Pancreas (tissue), 10 donors: ENCODE data around the gene CEP131. TPM values are rescaled to one million over a fixed set of nuclear protein-coding genes. Genes with fewer than 3 reads are reported as not detected.

Experiments used
- ATAC-seq, 4 donors: fragments of 200-7000 bp; cut with Tn5 transposase; one replicate each; pipeline versions ENCODE4 v1.8.0 to v1.9.1; 2020; ENCODE audit warnings: mild to moderate bottlenecking in 4 of 4, moderate library complexity in 4 of 4
- DNase-seq, 6 donors: peaks; one replicate each; pipeline ENCODE4 v3.0.0-alpha.2; 2020
- FAIRE-seq: peaks from 2 replicates; lab custom pipeline; 2012; peaks lifted over from hg19 to GRCh38; lab: Jason Lieb, UNC
- H3K27ac ChIP-seq, 4 donors: fragments of 200-600 bp; sonication (generic); 1 replicate in 3 of 4; 2 replicates in 1 of 4; pipeline versions ENCODE4 v1.5.0 to v1.8.0; 2020
- H3K27me3 ChIP-seq, 4 donors: fragments of 200-600 bp; one replicate each; pipeline ENCODE4 v1.8.0; 2021
- H3K36me3 ChIP-seq, 3 donors: fragments of 200-600 bp; sonication (generic) in 1 of 3; one replicate each; pipeline versions ENCODE4 v1.5.0 to v1.8.0; 2020 to 2021
- H3K4me1 ChIP-seq, 3 donors: fragments of 200-600 bp; one replicate each; pipeline ENCODE4 v1.8.0; 2021
- H3K4me3 ChIP-seq, 4 donors: fragments of 200-600 bp; sonication (generic) in 2 of 4; one replicate each; pipeline versions ENCODE4 v1.5.0 to v1.8.0; 2020 to 2021
- H3K9me3 ChIP-seq, 4 donors: fragments of 200-600 bp; one replicate each; pipeline ENCODE4 v1.8.0; 2021
- CTCF ChIP-seq, 4 donors: fragments of 200-600 bp; sonication (generic) in 3 of 4; IDR thresholded peaks; one replicate each; pipeline versions ENCODE4 v1.5.0 to v1.8.0; 2021; ENCODE audit warnings: antibody characterized with exemption in 4 of 4
- WGBS, 2 donors: extraction: QIAGEN DNeasy Blood & Tissue Kit; methylation state at CpG; one replicate each; pipeline ENCODE4 v1.1.7; 2013; 5-methylcytosine and 5-hydroxymethylcytosine counted together
- intact Hi-C, 3 donors: fragments of 100-400 bp; cut with DNase I; formaldehyde crosslinking; loops; one replicate each; pipeline versions ENCODE4 v1.11.1 to v1.14.2; 2022
- polyA plus RNA-seq, 2 donors: library from polyadenylated mRNA; stranded (reverse); fragments of 200-250 nt; gene quantifications; one replicate each; pipeline ENCODE4 v1.2.3, GENCODE V29; 2013
- total RNA-seq, 6 donors: library from RNA; stranded (reverse); fragmentation: NEBNext Ultra II Directional in 4 of 6; extraction: Animal tissue kit (Norgen Biotek cat#: 25700) in 4 of 6; gene quantifications; one replicate each; pipeline versions ENCODE4 v1.2.1 to v1.2.4, GENCODE V29; 2021 to 2023
- donor health status: healthy with polysubstance abuse.
- donor health status: DM: no; HTN: no; CAD: no; lungs with moderate emphysema.
- donor health status: DM: no; HTN: no; CAD: no.
- donor health status: control.
- donor health status: control.
- donor health status: Bipolar disorder and iron deficiency.
- donor health status: DM: yes; HTN: yes; CAD: no.
- donor health status: DM: no; HTN: no; CAD: no.
- donor health status: DM: no; HTN: no; CAD: no.
- donor health status: DM: yes; HTN: yes; CAD: no.

Gene CEP131
- total and polyA plus RNA-seq, 8 donors = 3.4 to 22.8 (median 4.6) TPM

GRCh38 chr17:81246679-81247338 lies 24.0 kb upstream of the CEP131 start:
- intact Hi-C loops = loop anchor here in 1 of 3 donors (5.0 kb wide), 1 partner anchor 295 kb away; no protein-coding TSS in a partner anchor
- Histone ChIP-seq H3K9me3 (no peaks in the 10 kb centered on the region), H3K4me1 (no peaks in the 10 kb centered on the region), H3K36me3 (peaks cover 0 to 21% (median 3%) of the 10 kb centered on the region in 3 donors), H3K27me3 (no peaks in the 10 kb centered on the region), H3K4me3 (no peak overlapping the region), H3K27ac (no peak overlapping the region)
- DNase-seq (peak in 3 of 6 donors; percentile 30 to 73 (median 56)), ATAC-seq (no peak), FAIRE-seq (no peak)
- WGBS, 2 donors = 93 to 97% methylated on average over 28 of the region's 28 CpGs
- no peak for TF ChIP-seq CTCF (IDR thresholded peaks at IDR 0.05)

- ATAC-seq = peak in 1 of 4 donors; percentile 1
Measured at GRCh38 chr17:81246343-81246670, 23.5 kb upstream of the CEP131 start.

GRCh38 chr17:81245665-81246342 lies 23.0 kb upstream of the CEP131 start:
- intact Hi-C loops = loop anchor here in 1 of 3 donors (5.0 kb wide), 1 partner anchor 296 kb away; no protein-coding TSS in a partner anchor
- H3K4me3 ChIP-seq = no peak overlapping the region
- no peak for FAIRE-seq
- 79 to 83% methylated on average over 36 to 37 of the region's 37 CpGs for WGBS, 2 donors
- peak in 1 of 4 donors; percentile 1 for ATAC-seq
- H3K27me3 ChIP-seq = no peaks in the 10 kb centered on the region
- H3K36me3 ChIP-seq = peaks cover 0 to 13% (median 0%) of the 10 kb centered on the region in 3 donors
- TF ChIP-seq CTCF (IDR thresholded peaks at IDR 0.05) = no peak
- no peaks in the 10 kb centered on the region for H3K4me1 ChIP-seq
- H3K27ac ChIP-seq = no peak overlapping the region
- peak in 3 of 6 donors; percentile 46 to 80 (median 56) for DNase-seq
- H3K9me3 ChIP-seq = no peaks in the 10 kb centered on the region

More at GRCh38 chr17:81246343-81246670, 23.5 kb upstream of the CEP131 start:
- Histone ChIP-seq H3K4me1 (no peaks in the 10 kb centered on the region), H3K9me3 (no peaks in the 10 kb centered on the region), H3K27ac (no peak overlapping the region), H3K4me3 (no peak overlapping the region), H3K27me3 (no peaks in the 10 kb centered on the region), H3K36me3 (peaks cover 0 to 18% (median 2%) of the 10 kb centered on the region in 3 donors)
- intact Hi-C loops = loop anchor here in 1 of 3 donors (5.0 kb wide), 1 partner anchor 296 kb away; no protein-coding TSS in a partner anchor
- no peak for TF ChIP-seq CTCF (IDR thresholded peaks at IDR 0.05)
- 93 to 95% methylated on average over 10 of the region's 10 CpGs for WGBS, 2 donors
- FAIRE-seq (no peak), DNase-seq (peak in 2 of 6 donors; percentile 33 to 57)

GRCh38 chr17:81245024-81245664 lies 22.4 kb upstream of the CEP131 start:
- 85 to 90% methylated on average over 25 of the region's 25 CpGs for WGBS, 2 donors
- H3K27ac ChIP-seq = no peak overlapping the region
- intact Hi-C loops = loop anchor here in 1 of 3 donors (5.0 kb wide), 1 partner anchor 297 kb away; no protein-coding TSS in a partner anchor

More at GRCh38 chr17:81245024-81245664, 22.4 kb upstream of the CEP131 start:
- no peak for TF ChIP-seq CTCF (IDR thresholded peaks at IDR 0.05)
- Histone ChIP-seq H3K9me3 (no peaks in the 10 kb centered on the region), H3K4me3 (no peak overlapping the region), H3K27me3 (no peaks in the 10 kb centered on the region), H3K36me3 (peaks cover 0 to 8% (median 0%) of the 10 kb centered on the region in 3 donors), H3K4me1 (peaks cover 0 to 2% (median 0%) of the 10 kb centered on the region in 3 donors)
- peak in 3 of 6 donors; percentile 9 to 57 (median 52) for DNase-seq
- no peak for FAIRE-seq
- ATAC-seq = no peak
